Stimulated activated CD8-positive, alpha-beta memory T cell treated with anti-CD3 and anti-CD28 coated beads, Interleukin-7, amount 100 ng/mL, for 4 hours (primary cell): ENCODE data around the gene RBM18.

Source experiments
- DNase-seq, 2 donors: peaks; one replicate each; pipeline ENCODE4 v3.0.0-alpha.2; 2020; ENCODE audit warnings: low read depth in 2 of 2

The RBM18 gene

GRCh38 chr9:122258886-122259415 is 5.7 kb downstream of the RBM18 start:
- DNase-seq: no peak

GRCh38 chr9:122256206-122256605 is 8.4 kb downstream of the RBM18 start:
- no peak for DNase-seq

GRCh38 chr9:122254761-122255160 is 9.9 kb downstream of the RBM18 start:
- DNase-seq: no peak

GRCh38 chr9:122252796-122253195 is 11.8 kb downstream of the RBM18 start:
- DNase-seq: no peak

- DNase-seq: no peak
These were observed 13.3 kb downstream of the RBM18 start for GRCh38 chr9:122251351-122251750.

- DNase-seq: no peak
These were observed 16.2 kb downstream of the RBM18 start for GRCh38 chr9:122248448-122248865.

- no peak for DNase-seq
These were observed 18.0 kb downstream of the RBM18 start for GRCh38 chr9:122246666-122247065.

- no peak for DNase-seq
These were observed 20.3 kb downstream of the RBM18 start for GRCh38 chr9:122244349-122244748.

GRCh38 chr9:122239722-122240121 is 24.9 kb downstream of the RBM18 start:
- DNase-seq: no peak

GRCh38 chr9:122236681-122237080 is 28.0 kb downstream of the RBM18 start:
- no peak for DNase-seq

GRCh38 chr9:122234022-122234748 is 30.5 kb downstream of the RBM18 start:
- no peak for DNase-seq

GRCh38 chr9:122232796-122233306 is 31.8 kb downstream of the RBM18 start:
- no peak for DNase-seq

- DNase-seq: no peak
These were observed 35.2 kb downstream of the RBM18 start for GRCh38 chr9:122229485-122229837.

- peak in 1 of 2 donors; percentile 8 for DNase-seq
These were observed 35.8 kb downstream of the RBM18 start, which contains the start of gene LHX6 for GRCh38 chr9:122228568-122229484. TSS of gene LHX6 (minus strand) at chr9:122228957. CDS start at chr9:122228740, 217 bp downstream.

GRCh38 chr9:122228191-122228567 is 36.5 kb downstream of the RBM18 start:
- DNase-seq: no peak

GRCh38 chr9:122227575-122227900 is 37.1 kb downstream of the RBM18 start:
- DNase-seq: no peak

GRCh38 chr9:122226758-122227574 is 37.7 kb downstream of the RBM18 start:
- no peak for DNase-seq

GRCh38 chr9:122226142-122226757 is 38.4 kb downstream of the RBM18 start:
- no peak for DNase-seq

- DNase-seq: no peak
These were observed 39.1 kb downstream of the RBM18 start for GRCh38 chr9:122225312-122226141.

GRCh38 chr9:122223435-122223834 is 41.2 kb downstream of the RBM18 start:
- no peak for DNase-seq
